IPS-20b (cell line): ENCODE results near the gene MME.

Source experiments
- H3K27ac ChIP-seq: one replicate; pipeline ENCODE4 v1.5.1; 2013; ENCODE audit warnings: low read length
- H3K27me3 ChIP-seq: 2 replicates; pipeline ENCODE4 v1.6.1; 2013; ENCODE audit warnings: mild to moderate bottlenecking, low read length, inconsistent platforms; ENCODE audit not compliant: insufficient read depth
- H3K36me3 ChIP-seq: 2 replicates; pipeline ENCODE4 v1.6.1; 2013; ENCODE audit warnings: low read depth, mild to moderate bottlenecking, inconsistent platforms, low read length, moderate library complexity; ENCODE audit not compliant: insufficient read depth
- H3K4me1 ChIP-seq: 2 replicates; pipeline ENCODE4 v1.6.1; 2013; ENCODE audit warnings: mild to moderate bottlenecking, control low read depth, inconsistent platforms, low read length, moderate library complexity; ENCODE audit not compliant: insufficient read depth
- H3K4me3 ChIP-seq: 2 replicates; pipeline ENCODE4 v1.5.1; 2013; ENCODE audit warnings: mild to moderate bottlenecking, low read length, inconsistent platforms
- H3K9ac ChIP-seq: 2 replicates; pipeline ENCODE4 v1.6.1; 2013; ENCODE audit warnings: low read depth, mild to moderate bottlenecking, inconsistent platforms, low read length, moderate library complexity
- H3K9me3 ChIP-seq: 2 replicates; pipeline ENCODE4 v1.6.1; 2013; ENCODE audit warnings: mild to moderate bottlenecking, low read depth, low read length, inconsistent platforms; ENCODE audit not compliant: insufficient read depth

The MME gene

GRCh38 chr3:155079746-155080487 lies at the start of gene MME:
TSS of gene MME (plus strand) at chr3:155080319. CDS start at chr3:155084168, 3,849 bp downstream.
- Histone ChIP-seq H3K9me3 (no peaks in the 10 kb centered on the region), H3K4me1 (peaks cover 15% of the 10 kb centered on the region), H3K27me3 (peaks cover 30% of the 10 kb centered on the region), H3K27ac (no peak within 1 kb of the TSS), H3K36me3 (no peaks in the 10 kb centered on the region), H3K9ac (peak within 1 kb of the TSS; percentile 78), H3K4me3 (peak within 1 kb of the TSS; percentile 89)

- Histone ChIP-seq H3K9ac (no peak overlapping the region), H3K27ac (no peak overlapping the region), H3K4me3 (no peak overlapping the region)
These were observed 48.9 kb upstream of the MME start for GRCh38 chr3:155031186-155031585.

GRCh38 chr3:155032918-155033317 lies 47.2 kb upstream of the MME start:
- no peak overlapping the region for H3K27ac ChIP-seq
- no peak overlapping the region for H3K4me3 ChIP-seq
- H3K9ac ChIP-seq: no peak overlapping the region
- no peaks in the 10 kb centered on the region for H3K27me3 ChIP-seq
- H3K4me1 ChIP-seq: peaks cover 11% of the 10 kb centered on the region; the same call in 1 of the 2 replicates
- no peaks in the 10 kb centered on the region for H3K36me3 ChIP-seq
- H3K9me3 ChIP-seq: peaks cover 5% of the 10 kb centered on the region; the same call in 1 of the 2 replicates

More at GRCh38 chr3:155031186-155031585, 48.9 kb upstream of the MME start:
- Histone ChIP-seq H3K27me3 (no peaks in the 10 kb centered on the region), H3K4me1 (peaks cover 11% of the 10 kb centered on the region; the same call in 1 of the 2 replicates), H3K9me3 (peaks cover 5% of the 10 kb centered on the region; the same call in 1 of the 2 replicates), H3K36me3 (no peaks in the 10 kb centered on the region)

GRCh38 chr3:155034786-155035185 lies 45.3 kb upstream of the MME start:
- no peaks in the 10 kb centered on the region for H3K9me3 ChIP-seq
- H3K4me1 ChIP-seq: peaks cover 9% of the 10 kb centered on the region; the same call in 1 of the 2 replicates
- H3K4me3 ChIP-seq: no peak overlapping the region
- H3K27me3 ChIP-seq: no peaks in the 10 kb centered on the region
- H3K9ac ChIP-seq: no peak overlapping the region
- H3K27ac ChIP-seq: no peak overlapping the region
- no peaks in the 10 kb centered on the region for H3K36me3 ChIP-seq

GRCh38 chr3:155035553-155035952 lies 44.6 kb upstream of the MME start:
- no peak overlapping the region for H3K9ac ChIP-seq
- H3K36me3 ChIP-seq: no peaks in the 10 kb centered on the region
- H3K27me3 ChIP-seq: no peaks in the 10 kb centered on the region
- H3K9me3 ChIP-seq: no peaks in the 10 kb centered on the region
- no peak overlapping the region for H3K27ac ChIP-seq
- no peak overlapping the region for H3K4me3 ChIP-seq
- peaks cover 3% of the 10 kb centered on the region; the same call in 1 of the 2 replicates for H3K4me1 ChIP-seq

- H3K36me3 ChIP-seq: no peaks in the 10 kb centered on the region
- H3K4me3 ChIP-seq: no peak overlapping the region
- no peaks in the 10 kb centered on the region for H3K9me3 ChIP-seq
These were observed 42.5 kb upstream of the MME start for GRCh38 chr3:155037508-155038202.

GRCh38 chr3:155038203-155038554 lies 41.9 kb upstream of the MME start:
- no peak overlapping the region for H3K9ac ChIP-seq
- H3K4me1 ChIP-seq: no peaks in the 10 kb centered on the region
- H3K4me3 ChIP-seq: no peak overlapping the region
- H3K9me3 ChIP-seq: no peaks in the 10 kb centered on the region
- H3K27ac ChIP-seq: no peak overlapping the region
- no peaks in the 10 kb centered on the region for H3K27me3 ChIP-seq
- H3K36me3 ChIP-seq: no peaks in the 10 kb centered on the region

More at GRCh38 chr3:155037508-155038202, 42.5 kb upstream of the MME start:
- H3K27me3 ChIP-seq: no peaks in the 10 kb centered on the region
- H3K4me1 ChIP-seq: 0 out of 2 replicates have a peak, but pooled peaks cover 3% of the 10 kb centered on the region
- H3K27ac ChIP-seq: no peak overlapping the region
- no peak overlapping the region for H3K9ac ChIP-seq

- no peak overlapping the region for H3K4me3 ChIP-seq
- no peaks in the 10 kb centered on the region for H3K27me3 ChIP-seq
- H3K9ac ChIP-seq: no peak overlapping the region
- H3K36me3 ChIP-seq: no peaks in the 10 kb centered on the region
- H3K9me3 ChIP-seq: peaks cover 15% of the 10 kb centered on the region; the same call in 1 of the 2 replicates
- H3K4me1 ChIP-seq: no peaks in the 10 kb centered on the region
- no peak overlapping the region for H3K27ac ChIP-seq
These were observed 33.2 kb upstream of the MME start for GRCh38 chr3:155046935-155047334.

- Histone ChIP-seq H3K27me3 (no peaks in the 10 kb centered on the region), H3K9me3 (peaks cover 23% of the 10 kb centered on the region), H3K4me3 (no peak overlapping the region), H3K4me1 (no peaks in the 10 kb centered on the region), H3K27ac (no peak overlapping the region), H3K9ac (no peak overlapping the region), H3K36me3 (no peaks in the 10 kb centered on the region)
These were observed 32.4 kb upstream of the MME start for GRCh38 chr3:155047672-155048071.

- H3K9ac ChIP-seq: no peak overlapping the region
- H3K27ac ChIP-seq: no peak overlapping the region
- H3K4me1 ChIP-seq: no peaks in the 10 kb centered on the region
- no peaks in the 10 kb centered on the region for H3K27me3 ChIP-seq
- no peaks in the 10 kb centered on the region for H3K36me3 ChIP-seq
- peaks cover 36% of the 10 kb centered on the region for H3K9me3 ChIP-seq
- H3K4me3 ChIP-seq: no peak overlapping the region
These were observed 30.2 kb upstream of the MME start for GRCh38 chr3:155049959-155050358.

GRCh38 chr3:155052470-155052869 lies 27.6 kb upstream of the MME start:
- Histone ChIP-seq H3K27me3 (no peaks in the 10 kb centered on the region), H3K36me3 (no peaks in the 10 kb centered on the region), H3K9ac (no peak overlapping the region), H3K4me3 (no peak overlapping the region), H3K27ac (no peak overlapping the region), H3K9me3 (peaks cover 36% of the 10 kb centered on the region), H3K4me1 (no peaks in the 10 kb centered on the region)

GRCh38 chr3:155053756-155054155 lies 26.4 kb upstream of the MME start:
- Histone ChIP-seq H3K36me3 (no peaks in the 10 kb centered on the region), H3K27ac (no peak overlapping the region), H3K9ac (no peak overlapping the region), H3K9me3 (peaks cover 36% of the 10 kb centered on the region), H3K27me3 (no peaks in the 10 kb centered on the region), H3K4me3 (no peak overlapping the region), H3K4me1 (no peaks in the 10 kb centered on the region)
